B cell (primary cell): Measurements from ENCODE around the gene SUPV3L1. TPM values are rescaled to one million over a fixed set of nuclear protein-coding genes. Genes with fewer than 3 reads are reported as not detected.

Experiments
- ATAC-seq: fragments of 200-7000 bp; cut with Tn5 transposase; one replicate; pipeline ENCODE4 v1.10.0; 2021; ENCODE audit warnings: low read depth, mild to moderate bottlenecking, moderate number of reproducible peaks, moderate library complexity
- CTCF ChIA-PET: fragments of 350-600 bp; sonication (Branson Sonifier 250); formaldehyde crosslinking; loops from one replicate; lab custom pipeline; 2021; ENCODE audit warnings: antibody characterized with exemption, inconsistent platforms; lab: Charles Lee
- POLR2A ChIA-PET: fragments of 350-600 bp; sonication (Branson Sonifier 250); formaldehyde crosslinking; loops from one replicate; lab custom pipeline; 2021; ENCODE audit warnings: antibody characterized with exemption; lab: Charles Lee
- DNase-seq: peaks from one replicate; pipeline ENCODE4 v3.0.0; 2013
- H2AFZ ChIP-seq: 2 replicates; pipeline ENCODE4 v1.6.1; 2012; ENCODE audit warnings: mild to moderate bottlenecking, low read depth, low read length; ENCODE audit not compliant: insufficient read depth, poor library complexity, severe bottlenecking
- H3K27ac ChIP-seq, 2 donors: 1 replicate in 1 of 2; 2 replicates in 1 of 2; pipeline ENCODE4 v1.5.1; 2012 to 2013; ENCODE audit warnings: low read length in 2 of 2, mild to moderate bottlenecking in 2 of 2, moderate library complexity in 1 of 2
- H3K27me3 ChIP-seq, 4 experiments: fragments of 200-600 bp in 1 of 4; sonication (generic) in 1 of 4; replicated peaks in 1 of 4; 1 replicate in 2 of 4; 2 replicates in 2 of 4; pipeline versions ENCODE4 v1.6.1 to v1.7.0; 2013 to 2016; ENCODE audit warnings: low read length in 3 of 4, mild to moderate bottlenecking in 2 of 4, mixed read lengths in 1 of 4, moderate library complexity in 1 of 4; ENCODE audit not compliant: insufficient read depth in 4 of 4, control insufficient read depth in 3 of 4; ENCODE audit errors: control extremely low read depth in 1 of 4
- H3K36me3 ChIP-seq, 2 experiments: replicated peaks in 1 of 2; 1 replicate in 1 of 2; 2 replicates in 1 of 2; pipeline versions ENCODE4 v1.6.1 to v1.7.1; 2013; ENCODE audit warnings: low read length in 1 of 2; ENCODE audit not compliant: insufficient read depth in 2 of 2, control insufficient read depth in 1 of 2; ENCODE audit errors: control extremely low read depth in 1 of 2, extremely low read depth in 1 of 2
- H3K4me1 ChIP-seq, 2 donors: fragments of 200-600 bp in 1 of 2; sonication (generic) in 1 of 2; 1 replicate in 1 of 2; 2 replicates in 1 of 2; pipeline versions ENCODE4 v1.5.1 to v1.6.1; 2013 to 2017; ENCODE audit warnings: low read length in 2 of 2; ENCODE audit not compliant: control insufficient read depth in 2 of 2, insufficient read depth in 2 of 2
- H3K4me2 ChIP-seq: replicated peaks from 2 replicates; pipeline ENCODE3; 2012; ENCODE audit warnings: mild to moderate bottlenecking, low read depth, low read length; ENCODE audit not compliant: poor library complexity, severe bottlenecking
- H3K4me3 ChIP-seq, 5 experiments: fragments of 200-600 bp in 1 of 5; sonication (generic) in 1 of 5; 1 replicate in 3 of 5; 2 replicates in 2 of 5; pipeline versions ENCODE4 v1.5.1 to v1.7.0; 2011 to 2016; ENCODE audit warnings: low read length in 4 of 5, mild to moderate bottlenecking in 4 of 5, low read depth in 2 of 5, control low read depth in 1 of 5, moderate library complexity in 1 of 5; ENCODE audit not compliant: insufficient read depth in 1 of 5; ENCODE audit errors: control extremely low read depth in 1 of 5, extremely low read depth in 1 of 5
- H3K79me2 ChIP-seq: fragments of 200-600 bp; sonication (generic); one replicate; pipeline ENCODE4 v1.6.0; 2016; ENCODE audit warnings: low read length; ENCODE audit not compliant: control insufficient read depth, insufficient read depth
- H3K9ac ChIP-seq: fragments of 200-600 bp; sonication (generic); 2 replicates; pipeline ENCODE4 v1.6.1; 2017; ENCODE audit warnings: mild to moderate bottlenecking, low read length, moderate library complexity
- H3K9me3 ChIP-seq, 3 donors: one replicate each; pipeline versions ENCODE4 v1.6.1 to v1.7.1; 2013; ENCODE audit warnings: low read length in 2 of 3; ENCODE audit not compliant: control insufficient read depth in 2 of 3, insufficient read depth in 1 of 3; ENCODE audit errors: control extremely low read depth in 1 of 3
- H4K20me1 ChIP-seq: 2 replicates; pipeline ENCODE4 v1.6.0; 2012; ENCODE audit warnings: mild to moderate bottlenecking, low read length; ENCODE audit not compliant: insufficient read depth, control insufficient read depth, poor library complexity, severe bottlenecking
- H3K27ac Mint-ChIP-seq: one replicate; pipeline ENCODE4 v1.8.0; 2021; ENCODE audit warnings: mixed read lengths
- H3K27me3 Mint-ChIP-seq: one replicate; pipeline ENCODE4 v1.8.0; 2021; ENCODE audit warnings: mixed read lengths
- H3K4me1 Mint-ChIP-seq: one replicate; pipeline ENCODE4 v1.8.0; 2021; ENCODE audit warnings: mixed read lengths
- H3K4me3 Mint-ChIP-seq: one replicate; pipeline ENCODE4 v1.8.0; 2021; ENCODE audit warnings: mixed read lengths
- H3K9me3 Mint-ChIP-seq: one replicate; pipeline ENCODE4 v1.8.0; 2022; ENCODE audit warnings: mixed read lengths; ENCODE audit not compliant: insufficient read depth
- CTCF ChIP-seq: fragments of 200-600 bp; IDR thresholded peaks from one replicate; pipeline ENCODE4 v1.8.0; 2022; ENCODE audit warnings: antibody characterized with exemption, mild to moderate bottlenecking
- EZH2 ChIP-seq: IDR thresholded peaks from 2 replicates; pipeline ENCODE4 v1.6.1; 2012; ENCODE audit warnings: borderline replicate concordance, low read depth, mild to moderate bottlenecking, moderate library complexity, low read length; ENCODE audit not compliant: insufficient read depth, poor library complexity, severe bottlenecking
- WGBS: methylation state at CpG from one replicate; pipeline ENCODE4 v1.1.5; 2013; ENCODE audit warnings: missing lambda C conversion rate; ENCODE audit not compliant: insufficient coverage; 5-methylcytosine and 5-hydroxymethylcytosine counted together
- intact Hi-C: fragments of 100-400 bp; cut with micrococcal nuclease; formaldehyde crosslinking; loops from one replicate; pipeline ENCODE4 v1.10.0; 2022
- polyA plus RNA-seq: library from polyadenylated mRNA; depleted of rRNA; stranded (reverse); fragments of >200 nt; gene quantifications from 2 replicates; pipeline ENCODE4 v1.2.3, GENCODE V29; 2012
- total RNA-seq, 2 donors: library from RNA; stranded (reverse); fragments of 120-200 nt in 1 of 2; gene quantifications; 1 replicate in 1 of 2; 2 replicates in 1 of 2; pipeline versions ENCODE4 v1.2.3 to v1.2.4, GENCODE V29; 2013 to 2022

The SUPV3L1 gene
- total and polyA plus RNA-seq, 2 donors (not counting 1 experiment from before 2014, with no cell fraction given): 33.6 to 37.1 TPM

GRCh38 chr10:69201045-69201444, 21.0 kb downstream of the SUPV3L1 start:
- Mint-ChIP-seq H3K27ac (no peak overlapping the region), H3K4me3 (no peak overlapping the region), H3K27me3 (no peaks in the 10 kb centered on the region), H3K4me1 (peaks cover 12% of the 10 kb centered on the region), H3K9me3 (no peaks in the 10 kb centered on the region)
- Histone ChIP-seq H3K36me3 (peaks cover 1 to 48% of the 10 kb centered on the region in 2 experiments), H3K9ac (no peak overlapping the region), H3K4me1 (peaks cover 0 to 19% of the 10 kb centered on the region in 2 donors), H3K4me3 (no peak overlapping the region), H3K4me2 (no peak overlapping the region), H4K20me1 (no peaks in the 10 kb centered on the region), H3K9me3 (no peaks in the 10 kb centered on the region), H3K27me3 (no peaks in the 10 kb centered on the region), H2AFZ (no peak overlapping the region), H3K27ac (no peak overlapping the region), H3K79me2 (no peaks in the 10 kb centered on the region)
- intact Hi-C loops: no loop called here
- 100% methylated on average over 1 of the region's 2 CpGs for WGBS
- no peak for TF ChIP-seq EZH2
- ATAC-seq: no peak
- ChIA-PET POLR2A (no interaction called here), CTCF (interaction anchor here (0.6 kb wide), 1 partner anchor 1643 kb away, joined by 3 read pairs; no protein-coding TSS in a partner anchor)
- no peak for DNase-seq

- peaks cover 2 to 46% of the 10 kb centered on the region in 2 experiments for H3K36me3 ChIP-seq
- no peak overlapping the region for H3K4me2 ChIP-seq
- Mint-ChIP-seq H3K27ac (no peak overlapping the region), H3K4me3 (no peak overlapping the region), H3K4me1 (peaks cover 12% of the 10 kb centered on the region), H3K27me3 (no peaks in the 10 kb centered on the region), H3K9me3 (no peaks in the 10 kb centered on the region)
- ChIA-PET POLR2A (no interaction called here), CTCF (interaction anchor here (0.6 kb wide), 1 partner anchor 81 kb away, joined by 3 read pairs; no protein-coding TSS in a partner anchor)
- no CpG with 5 or more reads among the region's 1 CpG for WGBS
- no peaks in the 10 kb centered on the region for H3K79me2 ChIP-seq
- no peak overlapping the region for H3K9ac ChIP-seq
- no peaks in the 10 kb centered on the region for H3K27me3 ChIP-seq
- DNase-seq (peak; percentile 44), ATAC-seq (peak; percentile 33)
- intact Hi-C loops: no loop called here
- TF ChIP-seq CTCF (no peak), EZH2 (no peak)
- no peaks in the 10 kb centered on the region for H3K9me3 ChIP-seq
- H3K4me1 ChIP-seq: peaks cover 0 to 19% of the 10 kb centered on the region in 2 donors
- H2AFZ ChIP-seq: no peak overlapping the region
- no peak overlapping the region for H3K4me3 ChIP-seq
- H4K20me1 ChIP-seq: no peaks in the 10 kb centered on the region
- H3K27ac ChIP-seq: peak overlapping the region in 1 of 2 donors; percentile 46
These were observed 22.3 kb downstream of the SUPV3L1 start for GRCh38 chr10:69202332-69202731.
